GM21360 (cell line): ENCODE results near the gene XXYLT1.
A peak's percentile ranks its signal among the peaks of the same experiment; 100 is the strongest.

ENCODE experiments used
- ATAC-seq: cut with Tn5 transposase; IDR thresholded peaks from one replicate; pipeline ENCODE4 v1.9.1; 2021; ENCODE audit warnings: mild to moderate bottlenecking, moderate library complexity; ENCODE audit not compliant: unreplicated experiment

Gene XXYLT1

GRCh38 chr3:195172896-195173295 lies 98.1 kb downstream of the XXYLT1 start:
- ATAC-seq = no peak

DNA sequence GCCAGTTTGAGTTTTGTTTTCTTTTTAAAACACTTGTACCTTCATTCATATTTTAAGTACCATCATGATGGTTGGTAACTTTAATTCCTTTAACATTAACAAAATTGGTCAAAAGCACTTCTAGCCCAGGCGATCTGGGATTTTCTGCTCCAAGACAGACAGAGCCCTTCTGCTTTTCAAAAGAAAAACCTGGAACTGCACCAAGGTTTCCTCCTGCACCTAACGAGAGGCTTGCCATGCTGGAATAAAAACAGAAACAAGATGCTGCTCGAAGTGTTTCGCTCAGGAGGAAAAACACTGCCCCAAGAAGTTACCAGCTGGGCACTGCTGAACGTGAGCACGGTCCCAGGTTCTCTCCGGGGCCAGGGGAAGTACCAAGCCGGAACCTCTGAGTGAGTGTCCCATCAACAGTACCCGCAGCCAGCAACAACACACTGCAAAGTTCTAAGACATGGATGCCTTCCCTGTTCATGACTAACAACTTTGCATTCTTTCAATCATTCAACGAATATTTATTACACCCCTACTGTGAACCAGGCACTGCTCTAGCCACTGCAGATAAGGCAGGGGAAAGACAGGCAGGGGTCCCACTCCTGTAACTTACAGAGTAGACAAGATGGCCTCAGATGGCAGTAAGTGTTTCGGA lies 98.8 kb downstream of the XXYLT1 start:
- no peak for ATAC-seq

GRCh38 chr3:195171093-195171873 lies 99.7 kb downstream of the XXYLT1 start:
- no peak for ATAC-seq

GRCh38 chr3:195170496-195170895 lies 100.5 kb downstream of the XXYLT1 start:
- ATAC-seq = no peak

DNA sequence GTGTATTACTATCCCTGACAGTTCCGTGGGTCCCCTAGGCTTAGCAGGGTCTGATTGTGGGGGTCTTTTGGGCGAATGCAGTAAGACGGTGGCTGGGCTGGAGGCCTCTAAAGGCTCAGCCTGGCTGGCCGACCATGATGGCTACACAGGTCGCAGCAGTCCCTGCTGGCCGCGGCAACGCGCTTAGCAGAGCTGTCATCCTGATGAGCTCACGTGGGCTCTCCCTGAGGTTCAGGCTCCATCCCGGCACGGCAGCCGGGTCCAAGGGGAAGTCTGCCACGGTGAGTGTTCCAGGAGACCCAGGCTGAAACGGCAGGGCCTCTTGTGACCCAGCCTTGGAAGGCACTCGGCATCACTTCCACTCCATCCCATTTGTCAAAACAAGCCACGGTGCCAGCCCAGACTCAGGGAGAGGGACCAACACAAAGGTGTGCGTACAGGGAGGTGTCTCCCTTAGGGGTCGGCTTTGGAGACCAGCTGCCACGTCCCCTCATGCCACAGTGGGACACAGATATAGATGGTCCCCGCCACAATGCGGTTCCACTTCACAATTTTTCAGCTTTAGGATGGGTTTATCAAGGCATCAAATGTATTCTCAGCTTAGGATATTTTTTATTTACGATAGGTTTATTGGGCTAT lies 101.8 kb downstream of the XXYLT1 start:
- no peak for ATAC-seq

DNA sequence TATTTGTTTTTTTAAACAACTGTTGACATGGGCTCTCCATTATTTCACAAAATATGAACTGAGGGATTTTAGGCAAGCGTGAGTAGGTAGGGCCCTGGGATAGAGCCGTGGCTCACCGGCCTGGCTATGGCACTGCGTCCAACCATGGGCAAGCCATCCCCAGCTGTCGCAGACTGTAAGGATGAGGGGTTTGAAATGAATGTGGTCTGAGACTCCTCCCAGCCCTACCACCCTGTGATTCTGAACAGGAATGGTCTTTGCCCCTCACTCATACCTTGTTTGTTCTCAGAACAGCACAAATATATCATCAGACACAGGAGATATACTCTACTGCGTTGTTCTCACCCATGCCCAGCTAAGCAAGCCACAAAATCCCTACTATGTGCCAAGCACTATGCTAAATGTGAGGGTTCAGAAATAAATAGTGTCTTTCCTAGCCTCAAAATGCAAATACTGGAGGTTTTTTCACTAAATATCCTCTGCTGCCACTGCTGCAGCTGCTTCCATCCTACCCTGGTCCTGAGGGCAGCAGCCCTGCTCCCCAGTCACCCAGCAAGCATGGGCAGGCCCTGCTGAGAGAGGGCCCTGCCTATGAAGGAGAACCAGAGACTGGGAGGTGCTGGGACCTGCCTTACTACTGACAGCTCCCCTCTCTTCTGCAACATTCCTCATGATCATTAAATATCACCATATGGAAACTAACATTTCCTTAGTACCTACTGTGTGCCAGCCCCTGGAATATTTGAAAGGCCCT lies 102.8 kb downstream of the XXYLT1 start:
- no peak for ATAC-seq

GRCh38 chr3:195165790-195166189 lies 105.2 kb downstream of the XXYLT1 start:
- ATAC-seq = no peak

DNA sequence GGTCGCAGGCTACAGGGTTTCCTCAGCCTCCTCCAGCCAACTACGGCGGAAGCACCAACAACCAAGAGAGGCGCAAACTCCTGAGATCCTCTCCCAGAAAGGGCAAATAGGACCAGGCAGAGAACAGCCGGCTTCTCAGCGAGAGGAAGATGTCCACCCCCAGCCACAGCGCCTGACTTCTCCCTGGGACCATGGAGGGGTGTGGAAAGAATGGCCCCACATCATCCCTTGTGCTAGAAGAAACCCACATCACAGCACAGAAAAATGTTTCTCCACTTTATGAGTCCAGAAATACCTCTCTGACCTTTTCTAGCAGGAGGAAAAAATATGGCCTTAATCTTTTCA lies 105.7 kb downstream of the XXYLT1 start:
- ATAC-seq = no peak

DNA sequence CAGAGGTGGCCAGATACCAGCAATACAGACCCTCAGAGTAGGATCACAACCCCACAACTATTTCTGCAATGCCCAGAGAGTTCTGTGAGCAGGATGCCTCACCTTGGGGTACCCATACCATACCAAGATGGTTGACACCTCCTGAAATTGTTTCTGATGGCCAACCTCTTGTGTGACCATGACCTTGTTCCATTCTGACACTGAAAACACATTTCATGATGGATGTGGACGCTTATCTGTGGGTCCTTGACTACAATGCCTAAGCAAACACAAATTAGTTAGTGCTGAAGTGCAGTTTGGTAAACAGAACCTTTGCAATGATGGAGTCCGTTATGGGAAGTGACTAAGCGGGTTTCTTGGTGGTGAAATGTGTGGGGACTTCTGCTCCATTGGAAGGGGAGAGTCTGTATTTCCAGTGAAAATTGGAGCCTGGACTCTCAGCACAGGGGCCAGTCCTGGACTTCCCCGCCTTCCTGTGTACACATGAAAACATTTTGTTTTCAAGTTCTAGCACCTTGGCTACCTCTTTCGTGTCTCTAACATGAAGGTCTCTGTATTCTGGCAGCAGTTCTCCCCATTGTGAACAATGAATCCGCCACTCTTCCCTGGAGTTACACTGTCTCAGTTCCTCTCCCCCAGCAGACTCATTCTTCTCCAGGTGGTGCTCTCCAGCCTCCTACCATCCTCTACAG lies 106.2 kb downstream of the XXYLT1 start:
- no peak for ATAC-seq

GRCh38 chr3:195163719-195164572 lies 107.0 kb downstream of the XXYLT1 start:
- no peak for ATAC-seq

- ATAC-seq = no peak
These were observed 108.1 kb downstream of the XXYLT1 start for GRCh38 chr3:195162816-195163215.

GRCh38 chr3:195162033-195162669 lies 108.8 kb downstream of the XXYLT1 start:
- peak; percentile 48 for ATAC-seq

GRCh38 chr3:195160908-195161434 lies 110.0 kb downstream of the XXYLT1 start:
- no peak for ATAC-seq

GRCh38 chr3:195160257-195160898 lies 110.6 kb downstream of the XXYLT1 start:
- ATAC-seq = no peak

GRCh38 chr3:195159814-195160165 lies 111.2 kb downstream of the XXYLT1 start:
- ATAC-seq = no peak

DNA sequence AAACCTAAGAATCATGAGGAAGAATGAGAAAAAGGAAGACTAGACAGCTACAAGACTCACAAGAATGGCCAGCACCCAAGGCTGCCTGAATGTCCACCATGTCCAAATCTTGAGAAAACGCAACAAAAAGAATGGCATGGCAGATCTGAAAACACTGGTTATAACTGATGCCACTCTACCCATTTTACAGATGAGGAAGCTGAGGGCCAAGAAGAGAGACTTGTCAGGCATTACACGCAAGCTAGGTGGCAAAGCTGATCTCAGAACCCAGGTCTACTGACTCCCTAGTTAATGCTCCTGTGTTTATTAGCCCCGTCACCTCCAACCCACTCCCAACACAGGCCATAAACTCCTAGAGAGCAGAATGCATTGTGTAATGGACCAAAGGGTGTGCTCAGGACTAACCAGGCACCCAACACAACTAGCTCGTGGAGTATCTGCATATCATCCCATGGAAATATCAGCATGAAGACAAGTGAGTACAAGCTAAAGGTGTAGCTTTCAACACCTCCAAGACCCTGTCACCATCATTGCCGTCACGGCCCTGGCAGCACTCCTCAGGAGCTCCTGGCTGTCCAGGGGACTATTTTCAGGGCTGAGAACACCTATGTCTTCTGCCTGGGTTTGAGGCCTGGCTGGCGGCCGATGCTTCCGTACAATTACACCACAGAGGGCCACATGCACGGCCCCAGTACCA lies 111.7 kb downstream of the XXYLT1 start:
- ATAC-seq = no peak

GRCh38 chr3:195156286-195156890 lies 114.6 kb downstream of the XXYLT1 start:
- ATAC-seq = no peak
